Activated CD8-positive, alpha-beta memory T cell treated with anti-CD3 and anti-CD28 coated beads, Interleukin-2, amount 10 ng/mL, durations not matched to agents 7 days and 5 days (primary cell): ENCODE data around the gene MISFA. TPM values are rescaled to one million over a fixed set of nuclear protein-coding genes. Genes with fewer than 3 reads are reported as not detected.

Experiments used
- ATAC-seq: fragments of 150-1000 bp; cut with Tn5 transposase; one replicate; pipeline ENCODE4 v1.10.0; 2021; ENCODE audit warnings: moderate library complexity
- CTCF ChIA-PET: fragments of 350-600 bp; sonication (Branson Sonifier 250); formaldehyde crosslinking; loops from one replicate; lab custom pipeline; 2021; ENCODE audit warnings: antibody characterized with exemption; lab: Charles Lee
- DNase-seq: peaks from one replicate; pipeline ENCODE4 v3.0.0-alpha.2; 2020
- H3K27ac Mint-ChIP-seq: one replicate; pipeline ENCODE4 v1.8.0; 2021; ENCODE audit warnings: mild to moderate bottlenecking, mixed read lengths
- H3K27me3 Mint-ChIP-seq: one replicate; pipeline ENCODE4 v1.8.0; 2021; ENCODE audit warnings: mixed read lengths
- H3K36me3 Mint-ChIP-seq: one replicate; pipeline ENCODE4 v1.8.0; 2021; ENCODE audit warnings: mild to moderate bottlenecking, mixed read lengths
- H3K4me1 Mint-ChIP-seq: one replicate; pipeline ENCODE4 v1.8.0; 2021; ENCODE audit warnings: mixed read lengths
- H3K4me3 Mint-ChIP-seq: one replicate; pipeline ENCODE4 v1.8.0; 2021; ENCODE audit warnings: mild to moderate bottlenecking, moderate library complexity, mixed read lengths
- H3K9me3 Mint-ChIP-seq: one replicate; pipeline ENCODE4 v1.8.0; 2022; ENCODE audit warnings: low read depth, mixed read lengths
- total RNA-seq, 2 experiments: library from RNA; stranded (reverse); gene quantifications; one replicate each; pipeline ENCODE4 v1.2.3, GENCODE V29; 2021

MISFA gene
- total RNA-seq, 2 experiments from 2014 or later: 0.85 to 1.8 TPM

GRCh38 chr11:18594999-18595749, 4.4 kb upstream of the MISFA start:
- Mint-ChIP-seq H3K27me3 (no peaks in the 10 kb centered on the region), H3K9me3 (no peaks in the 10 kb centered on the region), H3K4me1 (peaks cover 3% of the 10 kb centered on the region), H3K4me3 (no peak overlapping the region), H3K36me3 (no peaks in the 10 kb centered on the region), H3K27ac (no peak overlapping the region)
- ATAC-seq (no peak), DNase-seq (no peak)
- CTCF ChIA-PET: interaction anchor here (0.6 kb wide), 1 partner anchor 253 kb away, joined by 3 read pairs; no protein-coding TSS in a partner anchor

GRCh38 chr11:18600915-18601569, 1.5 kb downstream of the MISFA start:
- Mint-ChIP-seq H3K4me3 (no peak overlapping the region), H3K9me3 (no peaks in the 10 kb centered on the region), H3K27ac (no peak overlapping the region), H3K36me3 (peaks cover 3% of the 10 kb centered on the region), H3K27me3 (no peaks in the 10 kb centered on the region), H3K4me1 (no peaks in the 10 kb centered on the region)
- DNase-seq: no peak
- CTCF ChIA-PET: interaction anchor here (0.8 kb wide), 1 partner anchor 20 kb away, joined by 3 read pairs; no protein-coding TSS in a partner anchor
- ATAC-seq: no peak

DNA sequence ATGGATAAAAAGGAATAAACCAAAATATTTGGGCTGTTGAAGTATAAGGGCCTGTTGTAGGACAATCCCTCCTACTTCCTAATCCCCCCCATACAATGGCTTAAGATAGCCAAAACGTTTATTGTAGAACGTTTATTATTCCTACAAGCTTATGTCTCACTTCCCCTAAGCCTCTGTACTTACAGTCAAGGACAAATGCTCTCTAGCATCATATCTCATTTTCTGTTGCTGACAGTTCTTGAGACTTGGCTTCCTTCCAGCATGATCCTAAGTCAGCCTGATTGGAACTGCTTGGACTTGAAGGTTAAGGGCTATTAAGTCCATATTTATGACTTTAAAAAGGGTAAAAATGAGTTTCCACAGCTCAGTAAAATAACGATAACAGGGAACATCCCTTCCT, 8.8 kb downstream of the MISFA start:
- H3K9me3 Mint-ChIP-seq: no peaks in the 10 kb centered on the region
- peaks cover 27% of the 10 kb centered on the region for H3K36me3 Mint-ChIP-seq

GRCh38 chr11:18611196-18611595, 11.6 kb downstream of the MISFA start:
- Mint-ChIP-seq H3K36me3 (peaks cover 44% of the 10 kb centered on the region), H3K27me3 (no peaks in the 10 kb centered on the region), H3K27ac (no peak overlapping the region), H3K4me1 (peaks cover 11% of the 10 kb centered on the region), H3K4me3 (no peak overlapping the region), H3K9me3 (no peaks in the 10 kb centered on the region)
- CTCF ChIA-PET: interaction anchor here (1.0 kb wide), 1 partner anchor 22 kb away, joined by 3 read pairs; no protein-coding TSS in a partner anchor
- ATAC-seq: no peak
- no peak for DNase-seq

More for the DNA sequence above, 8.8 kb downstream of the MISFA start:
- CTCF ChIA-PET: no interaction called here
- ATAC-seq (no peak), DNase-seq (no peak)
- no peak overlapping the region for H3K4me3 Mint-ChIP-seq
- no peak overlapping the region for H3K27ac Mint-ChIP-seq
- H3K27me3 Mint-ChIP-seq: no peaks in the 10 kb centered on the region
- no peaks in the 10 kb centered on the region for H3K4me1 Mint-ChIP-seq

GRCh38 chr11:18612394-18612793, 12.8 kb downstream of the MISFA start:
- ATAC-seq (no peak), DNase-seq (no peak)
- Mint-ChIP-seq H3K9me3 (no peaks in the 10 kb centered on the region), H3K27ac (no peak overlapping the region), H3K4me1 (peaks cover 22% of the 10 kb centered on the region), H3K36me3 (peaks cover 41% of the 10 kb centered on the region), H3K27me3 (no peaks in the 10 kb centered on the region), H3K4me3 (no peak overlapping the region)
- CTCF ChIA-PET: interaction anchor here (0.8 to 2.5 kb wide), 2 partner anchors 21 to 72 kb away, joined by 3 to 7 read pairs; no protein-coding TSS in a partner anchor

- peaks cover 37% of the 10 kb centered on the region for H3K36me3 Mint-ChIP-seq
- no peak overlapping the region for H3K4me3 Mint-ChIP-seq
- ATAC-seq (no peak), DNase-seq (no peak)
- no peak overlapping the region for H3K27ac Mint-ChIP-seq
- CTCF ChIA-PET: interaction anchor here (2.5 kb wide), 1 partner anchor 75 kb away, joined by 7 read pairs; no protein-coding TSS in a partner anchor
- no peaks in the 10 kb centered on the region for H3K9me3 Mint-ChIP-seq
- peaks cover 41% of the 10 kb centered on the region for H3K4me1 Mint-ChIP-seq
- H3K27me3 Mint-ChIP-seq: no peaks in the 10 kb centered on the region
These were observed 15.1 kb downstream of the MISFA start for GRCh38 chr11:18614667-18615066.

DNA sequence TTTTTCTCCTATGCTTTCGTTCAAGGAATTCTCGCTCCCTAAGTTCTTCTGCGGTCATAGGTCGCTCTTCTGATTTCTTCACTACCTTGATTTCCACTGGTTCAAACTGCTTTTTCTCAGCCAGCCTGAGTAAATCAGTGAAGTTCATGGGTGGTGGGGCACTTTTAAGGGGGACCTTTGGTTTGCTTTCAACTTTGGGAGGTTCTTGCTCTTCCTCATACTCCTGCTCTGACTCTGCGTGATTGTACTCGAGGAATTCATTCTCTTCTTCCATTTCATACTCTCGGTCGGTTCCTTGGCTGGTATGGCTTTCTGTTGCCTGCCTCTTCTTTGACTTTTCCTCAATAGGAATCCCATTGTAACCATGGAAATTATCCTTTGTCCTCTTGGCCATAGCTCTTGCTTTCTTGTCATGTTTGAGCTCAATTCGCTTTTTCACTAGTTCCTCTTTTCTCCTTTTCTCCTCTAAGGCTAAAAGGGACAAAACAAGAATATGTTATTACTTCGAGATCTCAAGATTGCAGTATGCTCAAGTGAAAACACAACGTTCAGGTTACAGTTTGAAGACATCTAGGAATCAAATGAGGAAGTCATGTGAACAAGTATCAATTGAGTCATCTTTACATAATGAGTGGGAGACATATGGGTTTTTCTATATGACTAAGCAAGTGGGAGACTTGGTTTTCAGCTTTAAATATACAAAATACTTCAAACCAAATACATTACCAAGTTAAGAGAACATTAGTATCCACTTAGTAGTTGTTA, 16.2 kb downstream of the MISFA start:
- no peak for DNase-seq
- peak overlapping the region; percentile 83 for H3K27ac Mint-ChIP-seq
- peaks cover 30% of the 10 kb centered on the region for H3K36me3 Mint-ChIP-seq
- peak; percentile 79 for ATAC-seq
- peak overlapping the region; percentile 8 for H3K4me3 Mint-ChIP-seq
- H3K4me1 Mint-ChIP-seq: peaks cover 46% of the 10 kb centered on the region
- H3K9me3 Mint-ChIP-seq: no peaks in the 10 kb centered on the region
- CTCF ChIA-PET: interaction anchor here (1.4 to 2.2 kb wide), 3 partner anchors 18 to 115 kb away, joined by 4 to 12 read pairs (median 5); partner anchors contain the start of gene SPTY2D1
- no peaks in the 10 kb centered on the region for H3K27me3 Mint-ChIP-seq

GRCh38 chr11:18617688-18618341, 18.2 kb downstream of the MISFA start:
- DNase-seq (peak; percentile 78), ATAC-seq (peak; percentile 76)
- CTCF ChIA-PET: interaction anchor here (0.7 to 3.0 kb wide), 12 partner anchors 12 to 374 kb away, joined by 3 to 16 read pairs (median 3); partner anchors contain the start of genes SPTY2D1 and UEVLD
- Mint-ChIP-seq H3K4me1 (peaks cover 56% of the 10 kb centered on the region), H3K36me3 (peaks cover 29% of the 10 kb centered on the region), H3K27me3 (no peaks in the 10 kb centered on the region), H3K27ac (peak overlapping the region; percentile 66), H3K9me3 (no peaks in the 10 kb centered on the region), H3K4me3 (peak overlapping the region; percentile 61)

GRCh38 chr11:18618342-18619025, 18.9 kb downstream of the MISFA start:
- H3K4me3 Mint-ChIP-seq: peak overlapping the region; percentile 61
- peaks cover 60% of the 10 kb centered on the region for H3K4me1 Mint-ChIP-seq
- H3K27me3 Mint-ChIP-seq: no peaks in the 10 kb centered on the region
- H3K27ac Mint-ChIP-seq: peak overlapping the region; percentile 66
- DNase-seq (no peak), ATAC-seq (no peak)
- CTCF ChIA-PET: interaction anchor here (0.7 to 3.0 kb wide), 13 partner anchors 11 to 375 kb away, joined by 3 to 16 read pairs (median 3); partner anchors contain the start of genes SPTY2D1, TSG101 and UEVLD
- no peaks in the 10 kb centered on the region for H3K9me3 Mint-ChIP-seq
- peaks cover 29% of the 10 kb centered on the region for H3K36me3 Mint-ChIP-seq

DNA sequence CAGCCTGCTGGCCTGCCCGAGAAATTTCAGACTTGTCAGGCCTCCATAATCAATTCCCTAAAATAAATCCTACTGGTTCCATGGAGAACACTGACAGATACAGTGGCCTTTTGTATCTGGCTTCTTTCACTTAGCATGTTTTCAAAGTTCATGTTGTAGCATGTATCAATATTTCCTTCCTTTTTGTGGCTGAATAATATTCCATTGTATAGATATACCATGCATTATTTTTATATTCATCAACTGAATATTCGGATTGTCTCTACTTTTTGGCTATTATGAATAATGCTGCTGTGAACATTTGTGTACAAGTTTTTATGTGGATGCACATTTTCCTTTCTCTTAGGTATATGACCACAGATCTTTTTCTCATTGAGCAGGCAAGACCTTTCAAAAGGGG, 24.1 kb downstream of the MISFA start:
- no peak overlapping the region for H3K4me3 Mint-ChIP-seq
- no peak overlapping the region for H3K27ac Mint-ChIP-seq
- peaks cover 19% of the 10 kb centered on the region for H3K36me3 Mint-ChIP-seq
- DNase-seq (no peak), ATAC-seq (no peak)
- peaks cover 31% of the 10 kb centered on the region for H3K4me1 Mint-ChIP-seq
- CTCF ChIA-PET: interaction anchor here (0.7 to 1.0 kb wide), 2 partner anchors 9 to 46 kb away, joined by 3 to 6 read pairs; no protein-coding TSS in a partner anchor
- H3K9me3 Mint-ChIP-seq: no peaks in the 10 kb centered on the region
- H3K27me3 Mint-ChIP-seq: no peaks in the 10 kb centered on the region

DNA sequence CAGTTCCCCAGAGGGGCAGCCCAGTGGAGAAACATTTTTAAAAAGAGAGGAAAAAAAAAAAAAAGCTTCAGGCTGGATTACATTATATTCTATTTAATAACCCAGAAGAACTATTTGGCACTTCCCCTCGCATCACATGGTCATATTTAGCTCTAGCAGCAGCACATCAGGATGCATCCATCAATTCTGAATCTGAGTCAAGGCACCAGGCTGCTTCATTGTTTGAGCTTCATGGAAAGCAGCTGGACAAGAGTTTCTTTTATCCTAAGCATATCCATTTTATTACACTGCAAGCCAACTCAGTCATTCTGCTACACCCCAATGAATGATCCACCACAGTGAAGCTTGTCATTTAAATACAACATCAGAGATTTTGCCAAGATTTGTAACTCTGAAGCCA, 24.6 kb downstream of the MISFA start:
- Mint-ChIP-seq H3K9me3 (no peaks in the 10 kb centered on the region), H3K4me3 (no peak overlapping the region), H3K4me1 (peaks cover 26% of the 10 kb centered on the region), H3K27me3 (no peaks in the 10 kb centered on the region), H3K27ac (no peak overlapping the region), H3K36me3 (peaks cover 17% of the 10 kb centered on the region)
- ATAC-seq (no peak), DNase-seq (no peak)
- CTCF ChIA-PET: interaction anchor here (0.7 to 1.0 kb wide), 2 partner anchors 9 to 46 kb away, joined by 3 to 6 read pairs; no protein-coding TSS in a partner anchor

GRCh38 chr11:18632841-18633240, 33.3 kb downstream of the MISFA start:
- CTCF ChIA-PET: interaction anchor here (0.7 to 4.2 kb wide), 19 partner anchors 8 to 527 kb away, joined by 3 to 14 read pairs (median 6); partner anchors contain the start of genes SAAL1 and TSG101
- ATAC-seq: no peak
- Mint-ChIP-seq H3K36me3 (peaks cover 2% of the 10 kb centered on the region), H3K4me1 (peaks cover 23% of the 10 kb centered on the region), H3K4me3 (peak overlapping the region; percentile 97), H3K27ac (peak overlapping the region; percentile 99), H3K9me3 (no peaks in the 10 kb centered on the region), H3K27me3 (no peaks in the 10 kb centered on the region)
- DNase-seq: no peak
